CMK (cell line): ENCODE data around the gene ZNF619.
A peak's percentile ranks its signal among the peaks of the same experiment; 100 is the strongest.

Source experiments
- DNase-seq: peaks from one replicate; pipeline ENCODE4 v3.0.0-alpha.2; 2010; ENCODE audit warnings: low read depth

Gene ZNF619

DNA sequence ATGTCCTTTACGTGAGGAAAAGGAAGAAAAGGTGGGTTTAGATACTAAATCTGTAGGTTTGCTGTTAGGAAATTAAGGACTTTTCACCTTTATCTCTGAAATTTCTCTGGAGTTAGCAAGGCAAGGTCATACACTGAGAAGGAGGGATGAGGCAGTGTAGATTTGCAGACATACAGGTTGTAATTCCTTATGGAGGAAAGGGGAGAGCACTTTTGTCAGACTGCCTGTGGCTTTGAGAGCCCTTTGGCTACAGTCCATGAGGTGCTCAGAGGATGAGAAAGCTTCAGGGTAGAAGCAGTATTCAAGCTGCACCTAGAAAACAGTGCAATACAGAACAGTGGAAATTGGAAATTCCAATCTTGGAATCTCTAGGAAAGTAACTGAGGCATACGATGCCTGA, 11.5 kb upstream of the ZNF619 start:
- DNase-seq = no peak

DNA sequence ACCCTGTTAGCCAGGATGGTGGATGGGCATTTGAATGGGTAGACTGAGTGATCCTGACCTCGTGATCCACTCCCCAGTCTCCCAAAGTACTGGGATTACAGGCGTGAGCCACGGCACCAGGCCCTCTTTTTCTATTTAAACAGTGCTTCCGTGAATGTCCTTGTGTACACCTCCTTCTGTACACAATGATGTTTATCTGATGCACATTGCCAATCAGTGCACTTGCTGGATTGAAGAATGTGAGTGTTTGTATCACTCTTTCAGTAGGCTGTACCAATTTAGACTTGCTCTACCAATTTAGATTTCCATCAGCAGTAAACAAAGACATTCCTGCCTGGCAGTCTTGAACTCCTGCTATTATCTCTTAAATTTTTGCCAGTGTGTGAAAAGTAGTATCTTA, 8.9 kb upstream of the ZNF619 start:
- DNase-seq = no peak

- DNase-seq = no peak
Measured at GRCh38 chr3:40470701-40471100, 6.2 kb upstream of the ZNF619 start.

DNA sequence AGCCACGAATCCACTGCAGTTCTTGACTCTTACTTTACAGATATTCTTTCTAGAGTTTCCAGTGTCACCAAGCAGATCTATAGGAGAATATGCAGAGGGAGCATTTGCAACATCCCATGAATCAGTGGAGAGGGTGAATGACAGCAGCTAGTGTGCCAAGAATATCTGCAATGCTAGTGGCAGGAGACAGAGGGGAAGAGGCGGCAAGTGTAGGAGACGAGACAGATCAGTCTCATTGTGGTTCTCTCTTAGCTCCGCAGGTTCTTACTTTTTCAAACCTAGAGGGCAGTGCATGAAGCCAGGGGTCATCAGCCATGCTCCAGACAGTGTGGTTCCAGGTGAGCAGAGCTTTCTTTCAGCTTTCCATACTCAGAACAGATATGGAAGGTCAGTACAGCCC, 744 bp downstream of the ZNF619 start:
- no peak for DNase-seq

DNA sequence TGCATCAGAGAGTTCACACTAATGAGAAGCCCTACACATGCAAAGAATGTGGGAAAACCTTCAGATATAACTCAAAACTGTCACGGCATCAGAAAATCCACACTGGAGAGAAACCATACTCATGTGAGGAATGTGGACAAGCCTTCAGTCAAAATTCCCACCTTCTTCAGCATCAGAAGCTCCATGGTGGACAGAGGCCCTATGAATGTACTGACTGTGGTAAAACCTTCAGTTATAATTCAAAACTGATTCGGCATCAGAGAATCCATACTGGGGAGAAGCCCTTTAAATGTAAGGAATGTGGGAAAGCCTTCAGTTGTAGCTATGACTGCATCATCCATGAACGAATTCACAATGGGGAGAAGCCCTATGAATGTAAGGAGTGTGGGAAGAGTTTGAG, 10.2 kb downstream of the ZNF619 start:
- DNase-seq = no peak

GRCh38 chr3:40490916-40491315, 14.0 kb downstream of the ZNF619 start:
- no peak for DNase-seq

GRCh38 chr3:40494698-40495097, 17.8 kb downstream of the ZNF619 start:
- DNase-seq = no peak

GRCh38 chr3:40497288-40497687, 20.4 kb downstream of the ZNF619 start:
- no peak for DNase-seq

GRCh38 chr3:40499952-40500351, 23.0 kb downstream of the ZNF619 start:
- DNase-seq = no peak

DNA sequence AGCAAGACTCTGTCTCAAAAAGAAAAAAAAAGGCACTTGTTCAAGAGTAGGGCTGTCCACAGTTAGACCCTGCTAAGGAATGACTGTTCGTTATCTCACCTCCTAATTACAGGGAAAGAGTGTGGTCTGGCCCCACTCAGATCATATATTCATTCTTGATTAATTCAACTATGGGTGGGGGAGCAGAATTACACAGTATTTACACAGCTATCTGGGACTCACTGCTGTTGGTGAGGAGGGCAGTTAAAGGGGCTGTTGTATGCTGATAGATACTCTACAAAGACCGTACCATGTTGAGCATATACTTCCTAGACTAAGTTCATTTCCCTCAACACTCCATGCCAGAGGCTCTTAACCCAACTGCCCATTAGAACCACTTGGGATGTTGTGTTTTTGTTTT, 25.1 kb downstream of the ZNF619 start:
- no peak for DNase-seq

GRCh38 chr3:40504636-40505430, 27.9 kb downstream of the ZNF619 start:
- no peak for DNase-seq

GRCh38 chr3:40505599-40506462, 28.9 kb downstream of the ZNF619 start, which contains the start of gene ZNF620:
Gene ZNF620 (plus strand): TSS chr3:40506039. CDS start chr3:40506353, 314 bp downstream.
- DNase-seq = peak; percentile 85

DNA sequence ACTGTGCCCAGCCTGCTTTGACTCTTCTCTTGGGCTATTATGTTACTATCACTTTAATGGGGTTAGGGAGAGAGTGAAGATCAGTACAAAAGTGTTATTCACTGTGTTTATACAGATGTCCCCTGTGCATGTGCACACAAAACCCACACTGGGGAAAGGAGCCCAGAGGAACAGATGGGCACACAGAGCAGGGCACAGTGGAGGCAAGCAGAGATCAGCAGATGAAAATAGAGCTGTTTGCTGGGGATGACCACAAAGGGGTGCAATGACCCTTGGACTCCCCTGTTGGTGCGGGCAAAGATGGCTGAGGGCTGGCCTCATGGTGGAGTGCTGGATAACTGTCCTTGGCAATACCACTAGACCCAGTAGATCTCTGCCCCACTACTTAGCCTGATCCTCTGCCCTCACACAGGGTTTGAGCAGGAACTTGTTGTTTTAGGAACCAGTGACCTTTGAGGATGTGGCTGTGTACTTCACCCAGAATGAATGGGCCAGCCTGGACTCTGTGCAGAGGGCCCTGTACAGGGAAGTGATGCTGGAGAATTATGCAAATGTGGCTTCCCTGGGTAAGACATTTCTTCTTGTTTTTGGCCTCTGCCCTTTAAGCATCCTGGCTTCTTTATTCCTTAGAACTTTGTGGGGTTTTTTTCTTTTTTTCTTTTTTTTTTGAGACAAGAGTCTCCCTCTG, 34.3 kb downstream of the ZNF619 start:
- no peak for DNase-seq

DNA sequence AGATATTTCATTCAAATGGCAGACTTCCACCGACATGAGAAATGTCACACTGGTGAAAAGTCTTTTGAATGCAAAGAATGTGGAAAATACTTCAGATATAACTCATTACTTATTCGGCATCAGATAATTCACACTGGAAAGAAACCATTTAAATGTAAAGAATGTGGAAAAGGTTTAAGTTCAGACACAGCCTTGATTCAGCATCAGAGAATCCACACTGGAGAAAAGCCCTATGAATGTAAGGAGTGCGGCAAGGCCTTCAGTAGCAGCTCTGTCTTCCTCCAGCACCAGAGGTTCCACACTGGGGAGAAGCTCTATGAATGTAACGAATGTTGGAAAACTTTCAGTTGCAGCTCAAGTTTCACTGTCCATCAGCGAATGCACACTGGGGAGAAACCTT, 39.3 kb downstream of the ZNF619 start:
- no peak for DNase-seq

GRCh38 chr3:40518067-40518466, 41.1 kb downstream of the ZNF619 start:
- DNase-seq = no peak

- DNase-seq = no peak
Measured at GRCh38 chr3:40518848-40519247, 41.9 kb downstream of the ZNF619 start.

DNA sequence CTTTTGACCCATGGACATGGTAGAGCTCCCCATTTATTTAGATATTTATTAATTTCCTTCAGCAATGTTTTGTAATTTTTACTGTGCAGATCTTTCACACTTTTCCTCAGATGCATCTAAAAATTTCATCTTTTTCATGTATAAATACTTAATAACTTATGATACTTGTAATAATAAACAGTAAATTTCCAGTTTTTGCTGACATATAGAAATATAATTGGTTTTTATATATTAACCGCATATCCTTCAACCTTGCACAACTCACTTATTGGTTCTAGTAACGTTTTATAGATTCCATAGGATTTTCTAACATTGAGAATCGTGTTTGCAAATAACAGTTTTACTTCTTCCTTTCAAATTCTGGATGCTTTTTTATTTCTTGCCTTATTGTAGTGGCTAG, 44.3 kb downstream of the ZNF619 start:
- no peak for DNase-seq

GRCh38 chr3:40523781-40524180, 46.9 kb downstream of the ZNF619 start:
- DNase-seq = no peak

- DNase-seq = no peak
Measured at GRCh38 chr3:40524222-40524567, 47.3 kb downstream of the ZNF619 start.

DNA sequence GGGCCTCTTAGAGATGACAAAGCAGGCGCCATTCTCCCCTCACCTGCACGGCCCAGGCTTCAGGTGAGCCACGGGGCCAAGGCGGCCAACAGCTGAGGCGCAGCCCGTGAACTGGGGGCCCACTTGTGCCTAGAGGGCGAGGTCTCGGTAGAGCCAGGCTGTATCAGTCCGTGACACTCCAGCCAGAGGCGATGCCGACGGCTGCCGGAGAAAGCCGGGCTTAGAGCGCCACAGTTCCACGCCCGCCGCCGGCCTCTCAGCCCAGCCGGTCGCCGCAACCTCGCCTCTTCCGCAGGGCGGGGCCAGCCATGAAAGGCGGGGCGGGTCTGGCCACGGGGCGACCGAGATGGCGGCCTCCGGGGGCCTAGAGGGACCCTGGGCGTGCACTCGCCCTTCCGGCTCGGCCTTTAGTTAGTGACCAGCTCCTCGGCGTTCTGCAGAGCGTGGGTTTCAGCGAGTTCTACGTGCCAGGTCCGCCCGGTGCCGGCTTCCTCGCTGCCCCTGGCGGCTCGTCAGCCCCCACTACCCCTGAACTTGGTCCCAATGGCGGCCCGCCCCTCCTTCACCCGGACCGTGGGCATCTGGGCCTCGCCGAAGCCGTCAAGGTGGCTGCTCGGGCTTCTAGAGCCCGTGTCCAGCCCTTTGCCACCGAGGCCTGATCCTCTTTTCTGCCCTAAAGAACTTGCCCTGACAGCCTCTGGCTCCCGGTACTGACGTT, 47.8 kb downstream of the ZNF619 start, which contains the start of gene ZNF621:
ZNF621 (plus strand) TSS at position 393 of the 718 bp plus-strand sequence. CDS start 881 bp downstream, outside the sequence.
- peak; percentile 74 for DNase-seq

GRCh38 chr3:40528426-40528825, 51.5 kb downstream of the ZNF619 start:
- no peak for DNase-seq

- no peak for DNase-seq
Measured at GRCh38 chr3:40532252-40532651, 55.3 kb downstream of the ZNF619 start.
